ENCODE results near the gene SLC25A13.

The SLC25A13 gene

GRCh38 chr7:96097835-96098234 lies 224.1 kb downstream of the SLC25A13 start:
- DNase-seq (ENCODE audit: insufficient read length, low spot score), result no peak
- no peak for TF ChIP-seq POLR2AphosphoS5 (IDR thresholded peaks at IDR 0.05; ENCODE audit: low read depth, low read length)
- no peak for TF ChIP-seq PAX5 (IDR thresholded peaks at IDR 0.05; ENCODE audit: insufficient read depth, low read length, severe bottlenecking)
- no peak for TF ChIP-seq TAF1 (IDR thresholded peaks at IDR 0.05; ENCODE audit: low read depth, low read length)

GRCh38 chr7:96093435-96093834 lies 228.5 kb downstream of the SLC25A13 start:
- no peak for DNase-seq (ENCODE audit: insufficient read length, low spot score)
- TF ChIP-seq TAF1 (IDR thresholded peaks at IDR 0.05; ENCODE audit: low read depth, low read length) (no peak), POLR2A (IDR thresholded peaks at IDR 0.05; ENCODE audit: low read depth, low read length) (no peak), POLR2AphosphoS5 (IDR thresholded peaks at IDR 0.05; ENCODE audit: low read depth, low read length) (no peak), SPI1 (IDR thresholded peaks at IDR 0.05; ENCODE audit: low read depth, low read length) (no peak), PAX5 (IDR thresholded peaks at IDR 0.05; ENCODE audit: insufficient read depth, low read length, severe bottlenecking) (no peak), POU2F2 (IDR thresholded peaks at IDR 0.05; ENCODE audit: low read depth, low read length) (no peak)
- FAIRE-seq, result no peak

More at GRCh38 chr7:96097835-96098234, 224.1 kb downstream of the SLC25A13 start:
- FAIRE-seq, result no peak

GRCh38 chr7:96090756-96091155 lies 231.1 kb downstream of the SLC25A13 start:
- TF ChIP-seq POLR2AphosphoS5 (IDR thresholded peaks at IDR 0.05; ENCODE audit: low read depth, low read length) (no peak), SPI1 (IDR thresholded peaks at IDR 0.05; ENCODE audit: low read depth, low read length) (no peak), POLR2A (IDR thresholded peaks at IDR 0.05; ENCODE audit: low read depth, low read length) (no peak), TAF1 (IDR thresholded peaks at IDR 0.05; ENCODE audit: low read depth, low read length) (no peak), POU2F2 (IDR thresholded peaks at IDR 0.05; ENCODE audit: low read depth, low read length) (no peak), PAX5 (IDR thresholded peaks at IDR 0.05; ENCODE audit: insufficient read depth, low read length, severe bottlenecking) (no peak)
- FAIRE-seq, result no peak

GRCh38 chr7:96089511-96089910 lies 232.4 kb downstream of the SLC25A13 start:
- TF ChIP-seq POLR2A (IDR thresholded peaks at IDR 0.05; ENCODE audit: low read depth, low read length) (no peak), TAF1 (IDR thresholded peaks at IDR 0.05; ENCODE audit: low read depth, low read length) (no peak), SPI1 (IDR thresholded peaks at IDR 0.05; ENCODE audit: low read depth, low read length) (no peak), PAX5 (IDR thresholded peaks at IDR 0.05; ENCODE audit: insufficient read depth, low read length, severe bottlenecking) (no peak), POLR2AphosphoS5 (IDR thresholded peaks at IDR 0.05; ENCODE audit: low read depth, low read length) (no peak), POU2F2 (IDR thresholded peaks at IDR 0.05; ENCODE audit: low read depth, low read length) (no peak)
- no peak for DNase-seq (ENCODE audit: insufficient read length, low spot score)
- FAIRE-seq, result no peak

More at GRCh38 chr7:96090756-96091155, 231.1 kb downstream of the SLC25A13 start:
- no peak for DNase-seq (ENCODE audit: insufficient read length, low spot score)

GRCh38 chr7:96088579-96088978 lies 233.3 kb downstream of the SLC25A13 start:
- FAIRE-seq, result no peak
- no peak for DNase-seq (ENCODE audit: insufficient read length, low spot score)
- no peak for TF ChIP-seq POU2F2 (IDR thresholded peaks at IDR 0.05; ENCODE audit: low read depth, low read length)
- TF ChIP-seq TAF1 (IDR thresholded peaks at IDR 0.05; ENCODE audit: low read depth, low read length), result no peak
- TF ChIP-seq POLR2AphosphoS5 (IDR thresholded peaks at IDR 0.05; ENCODE audit: low read depth, low read length), result no peak
- no peak for TF ChIP-seq PAX5 (IDR thresholded peaks at IDR 0.05; ENCODE audit: insufficient read depth, low read length, severe bottlenecking)

- TF ChIP-seq POLR2AphosphoS5 (IDR thresholded peaks at IDR 0.05; ENCODE audit: low read depth, low read length) (no peak), SPI1 (IDR thresholded peaks at IDR 0.05; ENCODE audit: low read depth, low read length) (no peak), POU2F2 (IDR thresholded peaks at IDR 0.05; ENCODE audit: low read depth, low read length) (no peak), PAX5 (IDR thresholded peaks at IDR 0.05; ENCODE audit: insufficient read depth, low read length, severe bottlenecking) (no peak), TAF1 (IDR thresholded peaks at IDR 0.05; ENCODE audit: low read depth, low read length) (no peak), POLR2A (IDR thresholded peaks at IDR 0.05; ENCODE audit: low read depth, low read length) (no peak)
- DNase-seq (ENCODE audit: insufficient read length, low spot score), result no peak
- FAIRE-seq, result no peak
Observed at GRCh38 chr7:96085953-96086352, 235.9 kb downstream of the SLC25A13 start.

GRCh38 chr7:96084881-96085553 lies 236.9 kb downstream of the SLC25A13 start:
- FAIRE-seq, result no peak
- DNase-seq (ENCODE audit: insufficient read length, low spot score), result no peak
- no peak for TF ChIP-seq POLR2A (IDR thresholded peaks at IDR 0.05; ENCODE audit: low read depth, low read length)
- TF ChIP-seq POU2F2 (IDR thresholded peaks at IDR 0.05; ENCODE audit: low read depth, low read length), result no peak
- no peak for TF ChIP-seq POLR2AphosphoS5 (IDR thresholded peaks at IDR 0.05; ENCODE audit: low read depth, low read length)
- TF ChIP-seq TAF1 (IDR thresholded peaks at IDR 0.05; ENCODE audit: low read depth, low read length), result no peak
- TF ChIP-seq SPI1 (IDR thresholded peaks at IDR 0.05; ENCODE audit: low read depth, low read length), result no peak
- TF ChIP-seq PAX5 (IDR thresholded peaks at IDR 0.05; ENCODE audit: insufficient read depth, low read length, severe bottlenecking), result no peak

- TF ChIP-seq PAX5 (IDR thresholded peaks at IDR 0.05; ENCODE audit: insufficient read depth, low read length, severe bottlenecking), result no peak
- TF ChIP-seq POU2F2 (IDR thresholded peaks at IDR 0.05; ENCODE audit: low read depth, low read length), result no peak
- TF ChIP-seq SPI1 (IDR thresholded peaks at IDR 0.05; ENCODE audit: low read depth, low read length), result no peak
- TF ChIP-seq POLR2AphosphoS5 (IDR thresholded peaks at IDR 0.05; ENCODE audit: low read depth, low read length), result no peak
- TF ChIP-seq POLR2A (IDR thresholded peaks at IDR 0.05; ENCODE audit: low read depth, low read length), result no peak
- TF ChIP-seq TAF1 (IDR thresholded peaks at IDR 0.05; ENCODE audit: low read depth, low read length), result no peak
- FAIRE-seq (no peak), DNase-seq (ENCODE audit: insufficient read length, low spot score) (no peak)
Observed at GRCh38 chr7:96080027-96080426, 241.9 kb downstream of the SLC25A13 start.

- FAIRE-seq, result no peak
- TF ChIP-seq POLR2A (IDR thresholded peaks at IDR 0.05; ENCODE audit: low read depth, low read length) (no peak), POLR2AphosphoS5 (IDR thresholded peaks at IDR 0.05; ENCODE audit: low read depth, low read length) (no peak), TAF1 (IDR thresholded peaks at IDR 0.05; ENCODE audit: low read depth, low read length) (no peak), POU2F2 (IDR thresholded peaks at IDR 0.05; ENCODE audit: low read depth, low read length) (no peak), PAX5 (IDR thresholded peaks at IDR 0.05; ENCODE audit: insufficient read depth, low read length, severe bottlenecking) (no peak), SPI1 (IDR thresholded peaks at IDR 0.05; ENCODE audit: low read depth, low read length) (no peak)
- no peak for DNase-seq (ENCODE audit: insufficient read length, low spot score)
Observed at GRCh38 chr7:96076350-96076707, 245.6 kb downstream of the SLC25A13 start.

Data from GM12891 (cell line).